ENCODE data around the gene TMPRSS7.

The TMPRSS7 gene

GRCh38 chr3:112034436-112034835, at the start of gene TMPRSS7:
TMPRSS7 (plus strand) TSS chr3:112034736; CDS start chr3:112034846, 110 bp downstream.
- DNase-seq (ENCODE audit: low read depth in 2 of 2), result no peak

- DNase-seq (ENCODE audit: low read depth in 2 of 2), result no peak
These were observed 47.7 kb upstream of the TMPRSS7 start for GRCh38 chr3:111986800-111987199.

GRCh38 chr3:111989061-111989678, 45.4 kb upstream of the TMPRSS7 start:
- DNase-seq (ENCODE audit: low read depth in 2 of 2), result no peak

GRCh38 chr3:111993038-111993437, 41.5 kb upstream of the TMPRSS7 start:
- DNase-seq (ENCODE audit: low read depth in 2 of 2), result no peak

DNA sequence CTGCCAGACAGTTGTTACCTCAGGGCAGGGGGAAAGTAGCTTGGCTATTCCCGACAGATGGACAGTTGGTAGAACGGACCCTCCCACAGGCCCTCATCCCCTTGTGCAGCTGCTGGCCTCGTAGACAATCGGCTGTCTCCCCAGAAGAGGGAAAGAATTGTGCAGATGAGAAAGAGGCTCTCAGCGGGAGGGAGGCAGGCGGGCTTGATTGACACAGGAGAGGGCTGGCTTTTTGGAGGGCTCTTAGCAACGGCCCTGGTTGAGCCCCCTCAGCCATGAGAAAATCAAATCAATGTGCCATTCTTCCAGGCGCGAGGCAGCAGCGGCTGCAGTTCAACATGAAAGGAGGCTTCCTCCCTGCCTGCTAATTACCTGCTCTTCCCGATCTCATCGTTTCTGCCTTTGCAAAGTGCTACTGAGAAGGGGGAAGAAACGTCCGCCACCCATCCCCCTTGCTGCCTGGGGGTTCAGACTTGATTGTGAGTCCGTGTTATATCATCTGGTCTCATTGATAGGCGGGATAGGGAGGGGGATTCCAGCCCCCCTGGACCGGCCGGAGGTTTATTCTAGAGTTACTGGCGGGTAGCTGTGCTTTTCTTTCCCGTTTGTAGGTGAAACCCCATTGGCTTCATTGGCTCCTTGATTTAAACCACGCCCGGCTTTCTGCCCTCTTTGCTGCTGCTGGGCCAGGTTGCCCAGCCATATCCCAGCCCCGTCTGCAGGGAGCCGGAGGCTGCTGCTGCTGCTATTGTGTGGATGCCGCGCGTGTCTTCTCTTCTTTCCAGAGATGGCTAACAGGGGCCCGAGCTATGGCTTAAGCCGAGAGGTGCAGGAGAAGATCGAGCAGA, 35.7 kb upstream of the TMPRSS7 start, which contains the start of gene TAGLN3:
Gene TAGLN3 (plus strand): TSS at position 287 of the 848 bp plus-strand sequence. CDS start 501 bp downstream, at position 788.
- no peak for DNase-seq (ENCODE audit: low read depth in 2 of 2)

- no peak for DNase-seq (ENCODE audit: low read depth in 2 of 2)
These were observed 34.8 kb upstream of the TMPRSS7 start for GRCh38 chr3:111999484-112000324.

- no peak for DNase-seq (ENCODE audit: low read depth in 2 of 2)
These were observed 34.2 kb upstream of the TMPRSS7 start for GRCh38 chr3:112000367-112000771.

DNA sequence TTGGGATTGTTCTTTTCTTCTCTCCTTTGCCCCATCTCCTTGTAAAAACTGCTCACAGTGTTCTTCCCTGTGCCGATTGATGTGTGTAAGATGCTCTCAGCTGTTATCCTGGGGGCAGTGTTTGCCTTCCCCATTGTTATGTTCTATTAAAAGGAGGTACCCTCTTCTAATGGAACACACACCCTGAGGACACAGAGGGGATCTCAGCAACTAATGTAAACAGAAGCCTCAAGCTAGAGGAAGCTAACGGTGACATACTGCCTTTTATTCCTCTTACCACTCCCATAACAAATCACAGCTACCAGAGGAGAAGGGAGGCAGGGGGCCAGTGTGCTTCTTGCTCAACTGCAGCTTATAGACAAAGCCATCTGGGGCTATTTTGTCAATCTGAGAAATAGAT, 33.6 kb upstream of the TMPRSS7 start:
- no peak for DNase-seq (ENCODE audit: low read depth in 2 of 2)

- no peak for DNase-seq (ENCODE audit: low read depth in 2 of 2)
These were observed 33.0 kb upstream of the TMPRSS7 start for GRCh38 chr3:112001526-112001925.

- no peak for DNase-seq (ENCODE audit: low read depth in 2 of 2)
These were observed 32.2 kb upstream of the TMPRSS7 start for GRCh38 chr3:112002096-112002971.

GRCh38 chr3:112003321-112004080, 31.0 kb upstream of the TMPRSS7 start:
- DNase-seq (ENCODE audit: low read depth in 2 of 2), result no peak

DNA sequence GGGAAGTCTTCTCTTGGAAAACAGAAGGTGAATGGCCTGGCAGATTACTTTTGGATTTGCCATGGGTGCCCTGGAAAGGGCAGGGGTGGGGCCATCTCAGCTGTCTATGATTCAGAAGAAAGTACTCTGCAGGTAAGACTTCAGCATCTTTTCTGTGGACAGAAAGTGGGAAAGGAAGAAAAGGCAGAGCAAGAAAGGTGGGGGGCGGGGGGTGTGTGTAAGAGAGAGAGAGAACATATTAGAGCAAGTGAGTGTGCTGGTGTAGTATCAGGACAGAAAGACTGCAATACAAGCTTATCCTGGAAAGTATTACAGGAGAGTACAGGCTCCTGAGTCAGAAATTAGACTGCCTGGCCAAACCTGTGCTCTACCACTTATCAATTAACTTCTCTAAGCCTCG, 30.3 kb upstream of the TMPRSS7 start:
- DNase-seq (ENCODE audit: low read depth in 2 of 2), result no peak

GRCh38 chr3:112004669-112005068, 29.9 kb upstream of the TMPRSS7 start:
- DNase-seq (ENCODE audit: low read depth in 2 of 2), result no peak

DNA sequence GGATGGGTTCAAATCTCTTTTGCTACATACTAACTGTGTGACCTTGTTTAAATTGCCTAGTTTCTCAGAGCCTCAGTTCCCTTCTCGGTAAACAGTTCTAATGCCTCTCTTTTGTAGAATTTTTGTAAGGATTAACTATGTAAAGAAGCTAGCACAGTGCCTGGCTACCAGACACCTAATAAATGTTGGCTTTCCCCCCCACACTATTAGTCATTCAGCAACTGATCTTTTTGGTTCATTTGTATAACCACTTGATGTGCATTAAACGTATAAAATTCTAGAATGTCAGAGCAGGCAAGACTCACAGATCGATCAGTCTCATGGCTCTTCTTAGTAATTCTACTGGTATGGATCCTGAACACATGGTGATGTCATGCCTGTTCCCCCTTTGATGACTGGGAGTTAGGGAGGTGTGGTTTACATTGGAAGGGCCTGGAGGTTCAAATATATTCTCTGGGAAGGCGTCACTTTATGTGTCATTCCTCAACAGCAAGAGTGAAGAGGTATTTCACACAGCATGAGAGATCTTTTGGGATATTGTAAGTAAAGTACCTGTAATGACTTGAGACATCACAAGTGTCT, 29.4 kb upstream of the TMPRSS7 start:
- DNase-seq (ENCODE audit: low read depth in 2 of 2), result no peak

DNA sequence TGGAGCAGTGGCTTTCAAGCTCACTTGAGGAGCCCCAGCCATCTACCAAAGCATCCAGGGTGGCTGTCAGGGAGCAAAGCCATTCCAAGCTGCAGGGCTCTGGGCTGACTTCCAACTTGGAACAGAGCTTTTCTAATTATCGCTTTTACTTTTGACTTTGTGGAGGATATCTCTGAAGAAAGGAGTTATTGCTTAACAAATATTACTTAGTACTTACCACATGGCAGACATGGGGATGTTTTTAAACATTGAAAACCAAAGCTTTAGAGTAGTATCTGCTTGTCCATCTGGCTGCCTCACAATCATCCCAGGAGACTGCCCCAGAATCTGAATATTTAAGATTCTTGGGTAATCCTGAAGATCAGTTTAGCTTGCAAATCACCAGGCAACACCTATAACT, 26.9 kb upstream of the TMPRSS7 start:
- no peak for DNase-seq (ENCODE audit: low read depth in 2 of 2)

DNA sequence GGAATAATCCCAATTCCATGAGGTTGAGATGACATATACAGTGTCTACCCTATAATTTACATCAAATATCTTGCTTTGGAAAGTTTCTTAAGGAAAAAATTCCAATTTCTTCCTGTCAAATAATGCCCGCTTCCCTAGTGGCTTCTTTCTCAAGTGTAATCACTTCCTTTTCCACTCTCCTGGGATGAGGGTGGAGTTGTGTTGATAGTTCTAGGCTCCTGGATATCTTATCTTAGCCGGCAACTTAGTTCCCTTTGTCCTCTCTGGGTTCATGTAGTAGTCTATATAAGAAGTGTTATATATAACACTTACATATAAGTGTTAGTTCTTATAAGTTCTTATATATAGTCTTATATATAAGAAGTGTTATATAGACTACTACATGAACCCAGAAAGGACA, 24.9 kb upstream of the TMPRSS7 start:
- no peak for DNase-seq (ENCODE audit: low read depth in 2 of 2)

DNA sequence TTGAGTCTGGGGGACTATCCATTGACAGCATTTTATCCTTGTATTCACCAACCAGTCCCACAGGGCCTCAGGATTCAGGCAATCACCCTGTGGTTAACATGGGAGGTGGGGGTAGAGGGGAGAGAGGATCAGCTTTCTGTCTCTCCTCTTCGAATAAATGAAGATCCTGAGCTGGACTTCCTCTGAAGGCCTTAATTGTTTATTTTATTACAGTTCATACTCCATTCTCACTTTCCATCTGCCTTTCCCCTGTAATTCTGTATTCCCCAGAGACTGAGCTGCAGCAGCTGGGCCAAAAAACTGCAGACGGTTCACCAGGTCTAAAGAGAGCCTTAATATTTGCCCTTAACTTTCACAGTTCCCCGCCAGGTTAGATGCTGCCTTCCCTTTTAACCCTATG, 23.9 kb upstream of the TMPRSS7 start:
- no peak for DNase-seq (ENCODE audit: low read depth in 2 of 2)

- no peak for DNase-seq (ENCODE audit: low read depth in 2 of 2)
These were observed 23.1 kb upstream of the TMPRSS7 start for GRCh38 chr3:112011376-112011940.

DNA sequence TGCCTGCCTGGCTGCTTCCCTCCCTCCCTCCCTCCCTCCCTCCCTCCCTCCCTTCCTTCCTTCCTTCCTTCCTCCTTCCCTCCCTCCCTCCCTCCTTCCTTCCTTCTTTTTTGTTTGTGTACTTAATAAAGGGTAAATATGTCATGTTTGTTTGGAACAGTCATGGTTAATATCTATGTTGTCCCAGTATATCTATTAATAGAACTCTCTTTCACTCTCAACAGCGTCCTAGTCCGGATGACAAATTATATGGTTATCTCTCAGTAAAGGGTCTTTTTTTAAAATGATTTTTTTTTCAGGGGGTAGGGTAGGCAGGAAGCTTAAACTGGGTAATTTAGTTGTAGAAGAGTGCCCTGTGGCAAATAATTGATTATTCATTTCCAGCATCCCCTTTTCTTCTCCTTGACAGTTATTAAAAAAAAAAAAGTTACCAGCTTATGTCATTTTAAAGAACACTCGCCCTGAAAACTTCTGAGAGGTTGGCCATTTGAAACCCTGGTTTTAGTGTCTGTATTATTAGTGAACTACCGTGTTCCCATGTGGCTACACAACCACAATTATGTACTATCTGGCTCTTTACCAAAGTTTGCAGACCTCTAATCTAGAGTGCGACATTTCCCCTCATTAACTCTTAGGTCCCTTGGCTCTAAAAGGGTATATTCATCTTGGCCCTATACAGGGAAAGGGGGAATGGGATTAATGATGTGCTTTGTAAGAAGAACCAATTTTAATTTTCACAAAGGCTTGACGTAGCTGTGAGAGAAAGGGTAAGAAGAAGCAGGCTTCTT, 22.1 kb upstream of the TMPRSS7 start:
- DNase-seq (ENCODE audit: low read depth in 2 of 2), result no peak

All from stimulated activated CD8-positive, alpha-beta memory T cell treated with anti-CD3 and anti-CD28 coated beads, Interleukin-7, amount 100 ng/mL, for 1 hour (primary cell).